GM19324 (cell line): ENCODE data around the gene MSRB3.

Source experiments
- ATAC-seq: cut with Tn5 transposase; IDR thresholded peaks from one replicate; pipeline ENCODE4 v1.9.1; 2021; ENCODE audit warnings: mild to moderate bottlenecking, moderate library complexity; ENCODE audit not compliant: unreplicated experiment, low FRiP score

MSRB3 gene

GRCh38 chr12:65384240-65384639 lies 105.8 kb downstream of the MSRB3 start:
- ATAC-seq = no peak

- no peak for ATAC-seq
Measured at GRCh38 chr12:65387396-65387795, 108.9 kb downstream of the MSRB3 start.

- no peak for ATAC-seq
Measured at GRCh38 chr12:65389436-65389835, 111.0 kb downstream of the MSRB3 start.

GRCh38 chr12:65391711-65392110 lies 113.2 kb downstream of the MSRB3 start:
- ATAC-seq = no peak

- ATAC-seq = no peak
Measured at GRCh38 chr12:65392491-65392890, 114.0 kb downstream of the MSRB3 start.

GRCh38 chr12:65403188-65403587 lies 124.7 kb downstream of the MSRB3 start:
- ATAC-seq = no peak

- ATAC-seq = no peak
Measured at GRCh38 chr12:65407388-65408149, 129.1 kb downstream of the MSRB3 start.

- no peak for ATAC-seq
Measured at GRCh38 chr12:65408441-65408840, 130.0 kb downstream of the MSRB3 start.

- no peak for ATAC-seq
Measured at GRCh38 chr12:65409726-65410125, 131.2 kb downstream of the MSRB3 start.

GRCh38 chr12:65411171-65411570 lies 132.7 kb downstream of the MSRB3 start:
- no peak for ATAC-seq

GRCh38 chr12:65414526-65414925 lies 136.0 kb downstream of the MSRB3 start:
- no peak for ATAC-seq

GRCh38 chr12:65415826-65416225 lies 137.3 kb downstream of the MSRB3 start:
- no peak for ATAC-seq

- ATAC-seq = no peak
Measured at GRCh38 chr12:65419284-65420072, 141.0 kb downstream of the MSRB3 start.

GRCh38 chr12:65420941-65421340 lies 142.5 kb downstream of the MSRB3 start:
- ATAC-seq = no peak

- no peak for ATAC-seq
Measured at GRCh38 chr12:65427646-65428045, 149.2 kb downstream of the MSRB3 start.

- no peak for ATAC-seq
Measured at GRCh38 chr12:65430006-65430405, 151.5 kb downstream of the MSRB3 start.

- no peak for ATAC-seq
Measured at GRCh38 chr12:65430571-65431306, 152.3 kb downstream of the MSRB3 start.

- no peak for ATAC-seq
Measured at GRCh38 chr12:65432114-65432513, 153.6 kb downstream of the MSRB3 start.

- ATAC-seq = no peak
Measured at GRCh38 chr12:65432651-65433050, 154.2 kb downstream of the MSRB3 start.

GRCh38 chr12:65434737-65435136 lies 156.3 kb downstream of the MSRB3 start:
- no peak for ATAC-seq

GRCh38 chr12:65443038-65443437 lies 164.6 kb downstream of the MSRB3 start:
- no peak for ATAC-seq
